Left ventricle myocardium inferior (tissue), 1 donor: ENCODE measurements around the gene MAPK8IP3. TPM values are rescaled to one million over a fixed set of nuclear protein-coding genes. Genes with fewer than 3 reads are reported as not detected.

ENCODE experiments used
- DNase-seq: peaks from one replicate; pipeline ENCODE4 v3.0.0-alpha.2; 2020
- H3K27ac ChIP-seq: fragments of 200-600 bp; replicated peaks from 2 replicates; pipeline ENCODE4 v1.8.0; 2021
- H3K27me3 ChIP-seq: fragments of 200-600 bp; 2 replicates; pipeline ENCODE4 v1.8.0; 2021; ENCODE audit warnings: low read depth
- H3K36me3 ChIP-seq: fragments of 200-600 bp; 2 replicates; pipeline ENCODE4 v1.8.0; 2021
- H3K4me1 ChIP-seq: fragments of 200-600 bp; 2 replicates; pipeline ENCODE4 v1.8.0; 2021
- H3K4me3 ChIP-seq: fragments of 200-600 bp; 2 replicates; pipeline ENCODE4 v1.8.0; 2021; ENCODE audit warnings: mild to moderate bottlenecking, moderate library complexity
- H3K9me3 ChIP-seq: fragments of 200-600 bp; replicated peaks from 2 replicates; pipeline ENCODE4 v1.8.0; 2021
- intact Hi-C: fragments of 100-400 bp; cut with micrococcal nuclease; formaldehyde crosslinking; loops from one replicate; pipeline ENCODE4 v1.11.0; 2022
- total RNA-seq: library from RNA; stranded (reverse); fragmentation: NEBNext Ultra II Directional; extraction: Animal tissue kit (Norgen Biotek cat#: 25700); gene quantifications from one replicate; pipeline ENCODE4 v1.2.1, GENCODE V29; 2021
- TF ChIP-seq, protein P1 (sequence below): fragments of 200-600 bp; IDR thresholded peaks from 2 replicates; pipeline ENCODE4 v1.8.0; 2021; ENCODE audit warnings: antibody characterized with exemption, mild to moderate bottlenecking, borderline replicate concordance
- donor health status: DM: no; HTN: yes; CAD: no; lungs with severe emphysema.

MAPK8IP3 gene
- total RNA-seq, 1 donor from 2014 or later: 56.0 TPM

GRCh38 chr16:1766701-1767100 is 60.7 kb downstream of the MAPK8IP3 start:
- DNase-seq: no peak
- Histone ChIP-seq H3K4me1 (peaks cover 26% of the 10 kb centered on the region), H3K27me3 (no peaks in the 10 kb centered on the region), H3K9me3 (no peaks in the 10 kb centered on the region), H3K36me3 (peaks cover 74% of the 10 kb centered on the region), H3K4me3 (no peak overlapping the region), H3K27ac (no peak overlapping the region)
- TF ChIP-seq, protein P1, sequence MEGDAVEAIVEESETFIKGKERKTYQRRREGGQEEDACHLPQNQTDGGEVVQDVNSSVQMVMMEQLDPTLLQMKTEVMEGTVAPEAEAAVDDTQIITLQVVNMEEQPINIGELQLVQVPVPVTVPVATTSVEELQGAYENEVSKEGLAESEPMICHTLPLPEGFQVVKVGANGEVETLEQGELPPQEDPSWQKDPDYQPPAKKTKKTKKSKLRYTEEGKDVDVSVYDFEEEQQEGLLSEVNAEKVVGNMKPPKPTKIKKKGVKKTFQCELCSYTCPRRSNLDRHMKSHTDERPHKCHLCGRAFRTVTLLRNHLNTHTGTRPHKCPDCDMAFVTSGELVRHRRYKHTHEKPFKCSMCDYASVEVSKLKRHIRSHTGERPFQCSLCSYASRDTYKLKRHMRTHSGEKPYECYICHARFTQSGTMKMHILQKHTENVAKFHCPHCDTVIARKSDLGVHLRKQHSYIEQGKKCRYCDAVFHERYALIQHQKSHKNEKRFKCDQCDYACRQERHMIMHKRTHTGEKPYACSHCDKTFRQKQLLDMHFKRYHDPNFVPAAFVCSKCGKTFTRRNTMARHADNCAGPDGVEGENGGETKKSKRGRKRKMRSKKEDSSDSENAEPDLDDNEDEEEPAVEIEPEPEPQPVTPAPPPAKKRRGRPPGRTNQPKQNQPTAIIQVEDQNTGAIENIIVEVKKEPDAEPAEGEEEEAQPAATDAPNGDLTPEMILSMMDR: no peak
- intact Hi-C loops: no loop called here

- intact Hi-C loops: no loop called here
- Histone ChIP-seq H3K27me3 (no peaks in the 10 kb centered on the region), H3K9me3 (no peaks in the 10 kb centered on the region), H3K36me3 (peaks cover 67% of the 10 kb centered on the region), H3K4me3 (no peak overlapping the region), H3K4me1 (peaks cover 32% of the 10 kb centered on the region), H3K27ac (no peak overlapping the region)
- TF ChIP-seq, protein P1: no peak
- DNase-seq: no peak
Measured at GRCh38 chr16:1767116-1767994, 61.4 kb downstream of the MAPK8IP3 start.

DNA sequence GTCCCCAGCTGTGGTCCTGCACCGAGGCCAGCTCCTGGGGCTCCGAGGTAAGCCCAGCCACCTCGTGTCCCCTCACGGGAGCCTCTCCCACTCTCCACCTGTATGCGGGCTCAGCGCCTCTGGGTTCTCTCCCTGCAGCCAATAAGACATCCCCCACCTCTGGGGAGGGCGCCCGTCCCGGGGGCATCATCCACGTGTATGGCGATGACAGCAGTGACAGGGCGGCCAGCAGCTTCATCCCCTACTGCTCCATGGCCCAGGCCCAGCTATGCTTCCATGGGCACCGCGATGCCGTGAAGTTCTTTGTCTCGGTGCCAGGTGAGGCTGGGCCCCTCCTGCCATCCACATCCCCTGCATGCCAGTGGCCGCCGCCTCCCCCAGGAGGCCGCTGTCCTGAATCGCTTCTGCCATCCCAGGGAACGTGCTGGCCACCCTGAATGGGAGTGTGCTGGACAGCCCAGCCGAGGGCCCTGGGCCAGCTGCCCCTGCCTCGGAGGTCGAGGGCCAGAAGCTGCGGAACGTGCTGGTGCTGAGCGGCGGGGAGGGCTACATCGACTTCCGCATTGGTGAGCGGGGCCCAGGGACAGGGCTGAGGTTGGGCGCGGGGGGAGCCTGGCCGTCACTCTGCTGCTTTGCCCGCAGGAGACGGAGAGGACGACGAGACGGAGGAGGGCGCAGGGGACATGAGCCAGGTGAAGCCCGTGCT is 62.2 kb downstream of the MAPK8IP3 start:
- DNase-seq: no peak
- Histone ChIP-seq H3K27me3 (no peaks in the 10 kb centered on the region), H3K36me3 (peaks cover 59% of the 10 kb centered on the region), H3K27ac (no peak overlapping the region), H3K9me3 (no peaks in the 10 kb centered on the region), H3K4me3 (no peak overlapping the region), H3K4me1 (peaks cover 40% of the 10 kb centered on the region)
- intact Hi-C loops: no loop called here
- TF ChIP-seq, protein P1: no peak

GRCh38 chr16:1768767-1769401 is 62.9 kb downstream of the MAPK8IP3 start:
- Histone ChIP-seq H3K9me3 (no peaks in the 10 kb centered on the region), H3K36me3 (peaks cover 55% of the 10 kb centered on the region)
- intact Hi-C loops: no loop called here

More at GRCh38 chr16:1768767-1769401, 62.9 kb downstream of the MAPK8IP3 start:
- H3K27ac ChIP-seq: no peak overlapping the region
- no peak for DNase-seq
- no peaks in the 10 kb centered on the region for H3K27me3 ChIP-seq
- TF ChIP-seq, protein P1: no peak
- peaks cover 46% of the 10 kb centered on the region for H3K4me1 ChIP-seq
- no peak overlapping the region for H3K4me3 ChIP-seq
